ENCODE measurements around the gene INKA2. TPM values are rescaled to one million over a fixed set of nuclear protein-coding genes. Genes with fewer than 3 reads are reported as not detected.

Gene INKA2
- total RNA-seq, 6 experiments from 2014 or later, result 0.43 to 2.2 (median 1.4) TPM

GRCh38 chr1:111736548-111737215, 2.5 kb downstream of the INKA2 start:
- no peak for ATAC-seq
- DNase-seq, result no peak
- intact Hi-C loops (cut with DNase I), result no loop called here
- WGBS (ENCODE audit: insufficient coverage, low coverage, low lambda C conversion rate, missing lambda C conversion rate), result 80% methylated on average over 3 of the region's 4 CpGs
- H3K9me3 ChIP-seq, result no peaks in the 10 kb centered on the region
- H3K4me1 ChIP-seq, result peaks cover 0 to 17% (median 0%) of the 10 kb centered on the region in 4 donors
- no peak overlapping the region for H3K27ac ChIP-seq
- TF ChIP-seq, protein P1, sequence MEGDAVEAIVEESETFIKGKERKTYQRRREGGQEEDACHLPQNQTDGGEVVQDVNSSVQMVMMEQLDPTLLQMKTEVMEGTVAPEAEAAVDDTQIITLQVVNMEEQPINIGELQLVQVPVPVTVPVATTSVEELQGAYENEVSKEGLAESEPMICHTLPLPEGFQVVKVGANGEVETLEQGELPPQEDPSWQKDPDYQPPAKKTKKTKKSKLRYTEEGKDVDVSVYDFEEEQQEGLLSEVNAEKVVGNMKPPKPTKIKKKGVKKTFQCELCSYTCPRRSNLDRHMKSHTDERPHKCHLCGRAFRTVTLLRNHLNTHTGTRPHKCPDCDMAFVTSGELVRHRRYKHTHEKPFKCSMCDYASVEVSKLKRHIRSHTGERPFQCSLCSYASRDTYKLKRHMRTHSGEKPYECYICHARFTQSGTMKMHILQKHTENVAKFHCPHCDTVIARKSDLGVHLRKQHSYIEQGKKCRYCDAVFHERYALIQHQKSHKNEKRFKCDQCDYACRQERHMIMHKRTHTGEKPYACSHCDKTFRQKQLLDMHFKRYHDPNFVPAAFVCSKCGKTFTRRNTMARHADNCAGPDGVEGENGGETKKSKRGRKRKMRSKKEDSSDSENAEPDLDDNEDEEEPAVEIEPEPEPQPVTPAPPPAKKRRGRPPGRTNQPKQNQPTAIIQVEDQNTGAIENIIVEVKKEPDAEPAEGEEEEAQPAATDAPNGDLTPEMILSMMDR (IDR thresholded peaks at IDR 0.05), result no peak
- TF ChIP-seq POLR2A (IDR thresholded peaks at IDR 0.05), result no peak
- H3K36me3 ChIP-seq, result no peaks in the 10 kb centered on the region
- H3K4me3 ChIP-seq, result no peak overlapping the region
- H3K27me3 ChIP-seq, result peaks cover 0 to 3% of the 10 kb centered on the region in 2 donors

DNA sequence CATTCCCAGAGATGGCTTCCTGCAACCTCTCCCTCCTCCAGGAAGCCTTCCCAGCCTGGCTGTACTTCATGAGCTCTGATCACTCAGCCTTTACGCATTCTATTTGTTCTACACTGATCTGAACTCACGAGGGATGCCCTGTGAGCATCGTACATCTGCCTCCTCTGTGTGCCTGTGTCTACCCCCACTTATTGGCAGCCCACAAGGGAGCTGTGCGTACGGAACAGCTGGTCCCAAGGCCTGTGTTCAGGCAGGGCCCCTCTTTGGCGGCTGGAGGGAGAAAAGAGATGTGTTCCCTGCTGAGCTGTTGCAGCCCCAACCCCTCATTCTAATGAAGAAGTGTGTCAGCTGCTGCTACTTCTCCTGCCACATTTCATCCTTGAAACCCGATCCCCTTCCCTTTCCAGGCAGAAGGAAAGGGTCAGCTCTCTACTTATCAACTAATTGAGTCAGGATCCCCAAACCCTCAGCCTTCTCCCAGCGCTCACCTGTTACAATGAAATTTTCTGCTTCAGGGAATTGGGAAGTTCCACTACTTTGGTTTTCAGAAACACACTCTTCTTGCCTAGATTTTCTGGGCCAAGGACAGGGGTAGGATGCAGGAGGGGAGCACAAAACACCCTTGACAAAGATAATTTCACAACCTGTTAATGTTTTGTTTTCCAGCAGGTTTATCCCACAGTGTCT, 3.2 kb downstream of the INKA2 start:
- Histone ChIP-seq H3K4me1 (peaks cover 0 to 17% (median 0%) of the 10 kb centered on the region in 4 donors), H3K27ac (no peak overlapping the region), H3K27me3 (peaks cover 0 to 3% of the 10 kb centered on the region in 2 donors), H3K9me3 (no peaks in the 10 kb centered on the region), H3K4me3 (no peak overlapping the region), H3K36me3 (no peaks in the 10 kb centered on the region)
- ATAC-seq (no peak), DNase-seq (no peak)
- TF ChIP-seq, protein P1 (IDR thresholded peaks at IDR 0.05), result no peak
- TF ChIP-seq POLR2A (IDR thresholded peaks at IDR 0.05), result no peak
- intact Hi-C loops (cut with DNase I), result no loop called here
- 91% methylated on average over 7 of the region's 8 CpGs for WGBS (ENCODE audit: insufficient coverage, low coverage, low lambda C conversion rate, missing lambda C conversion rate)

GRCh38 chr1:111735321-111735720, 3.9 kb downstream of the INKA2 start:
- ATAC-seq, result no peak
- H3K27ac ChIP-seq, result no peak overlapping the region
- WGBS (ENCODE audit: insufficient coverage, low coverage, low lambda C conversion rate, missing lambda C conversion rate), result 97% methylated on average over 4 of the region's 4 CpGs

GRCh38 chr1:111734856-111735255, 4.3 kb downstream of the INKA2 start:
- H3K9me3 ChIP-seq, result no peaks in the 10 kb centered on the region
- no peak overlapping the region for H3K4me3 ChIP-seq
- WGBS (ENCODE audit: insufficient coverage, low coverage, low lambda C conversion rate, missing lambda C conversion rate), result 75% methylated on average over 3 of the region's 3 CpGs
- no peak overlapping the region for H3K27ac ChIP-seq
- no peak for ATAC-seq
- no peaks in the 10 kb centered on the region for H3K36me3 ChIP-seq
- intact Hi-C loops (cut with DNase I), result no loop called here
- TF ChIP-seq POLR2A (IDR thresholded peaks at IDR 0.05), result no peak
- TF ChIP-seq, protein P1 (IDR thresholded peaks at IDR 0.05), result no peak
- peaks cover 0 to 9% (median 0%) of the 10 kb centered on the region in 4 donors for H3K4me1 ChIP-seq
- peak in 1 of 3 donors; percentile 21 for DNase-seq
- H3K27me3 ChIP-seq, result no peaks in the 10 kb centered on the region

More at GRCh38 chr1:111735321-111735720, 3.9 kb downstream of the INKA2 start:
- Histone ChIP-seq H3K4me3 (no peak overlapping the region), H3K4me1 (peaks cover 0 to 14% (median 0%) of the 10 kb centered on the region in 4 donors), H3K36me3 (no peaks in the 10 kb centered on the region), H3K27me3 (peaks cover 0 to under 1% of the 10 kb centered on the region in 2 donors), H3K9me3 (no peaks in the 10 kb centered on the region)
- intact Hi-C loops (cut with DNase I), result no loop called here
- DNase-seq, result no peak
- TF ChIP-seq POLR2A (IDR thresholded peaks at IDR 0.05), result no peak
- TF ChIP-seq, protein P1 (IDR thresholded peaks at IDR 0.05), result no peak
